MM.1S (cell line): Measurements from ENCODE around the gene DEPP1.

Experiments used
- DNase-seq: peaks from one replicate; pipeline ENCODE4 v3.0.0-alpha.2; 2015
- H2AFZ ChIP-seq: fragments of 300-600 bp; sonication (generic); 2 replicates; pipeline ENCODE4 v1.6.0; 2016; ENCODE audit warnings: antibody characterized with exemption, low read length
- H3F3A ChIP-seq: fragments of 300-600 bp; sonication (generic); 2 replicates; pipeline ENCODE4 v1.6.1; 2016; ENCODE audit warnings: mild to moderate bottlenecking, antibody characterized with exemption, low read length, moderate library complexity, mixed read lengths; ENCODE audit not compliant: insufficient read depth
- H3K27ac ChIP-seq: fragments of 300-600 bp; sonication (generic); 2 replicates; pipeline ENCODE4 v1.5.1; 2016; ENCODE audit warnings: mild to moderate bottlenecking, low read length
- H3K27me3 ChIP-seq: fragments of 300-600 bp; sonication (generic); replicated peaks from 2 replicates; pipeline ENCODE4 v1.6.0; 2016; ENCODE audit warnings: low read length; ENCODE audit not compliant: insufficient read depth
- H3K36me3 ChIP-seq: fragments of 300-600 bp; sonication (generic); replicated peaks from 2 replicates; pipeline ENCODE4 v1.6.1; 2016; ENCODE audit warnings: mild to moderate bottlenecking, low read length, mixed read lengths; ENCODE audit not compliant: insufficient read depth
- H3K4me1 ChIP-seq: fragments of 300-600 bp; sonication (generic); 2 replicates; pipeline ENCODE4 v1.6.1; 2016; ENCODE audit warnings: low read length, mixed read lengths
- H3K4me2 ChIP-seq: fragments of 300-600 bp; sonication (generic); 2 replicates; pipeline ENCODE4 v1.6.0; 2016; ENCODE audit warnings: low read depth, low read length
- H3K4me3 ChIP-seq: fragments of 300-600 bp; sonication (generic); 2 replicates; pipeline ENCODE4 v1.5.1; 2016; ENCODE audit warnings: low read length, mixed read lengths
- H3K79me2 ChIP-seq: fragments of 300-600 bp; sonication (generic); 2 replicates; pipeline ENCODE4 v1.6.1; 2016; ENCODE audit warnings: mixed run types, low read length, mixed read lengths
- H3K9ac ChIP-seq: fragments of 300-600 bp; sonication (generic); 2 replicates; pipeline ENCODE4 v1.6.1; 2016; ENCODE audit warnings: low read length, mixed read lengths
- H3K9me2 ChIP-seq: fragments of 300-600 bp; sonication (generic); replicated peaks from 2 replicates; pipeline ENCODE4 v1.6.1; 2016; ENCODE audit warnings: mild to moderate bottlenecking, low read length, mixed read lengths; ENCODE audit not compliant: insufficient read depth
- H3K9me3 ChIP-seq: fragments of 300-600 bp; sonication (generic); replicated peaks from 2 replicates; pipeline ENCODE4 v1.6.1; 2016; ENCODE audit warnings: mild to moderate bottlenecking, low read length, mixed read lengths; ENCODE audit not compliant: insufficient read depth
- H4K20me1 ChIP-seq: fragments of 300-600 bp; sonication (generic); 2 replicates; pipeline ENCODE4 v1.6.1; 2016; ENCODE audit warnings: mild to moderate bottlenecking, low read length, moderate library complexity, mixed read lengths; ENCODE audit not compliant: insufficient read depth
- CTCF ChIP-seq: fragments of 300-600 bp; sonication (generic); IDR thresholded peaks from 2 replicates; pipeline ENCODE4 v1.5.1; 2016; ENCODE audit warnings: antibody characterized with exemption, low read length, mixed read lengths
- EZH2 ChIP-seq: fragments of 300-600 bp; sonication (generic); optimal IDR thresholded peaks from 2 replicates; pipeline ENCODE3; 2017; ENCODE audit warnings: low read depth, mild to moderate bottlenecking, antibody characterized with exemption, low read length, mixed read lengths
- EZH2phosphoT487 ChIP-seq: fragments of 300-600 bp; sonication (generic); IDR thresholded peaks from 2 replicates; pipeline ENCODE4 v1.6.1; 2018; ENCODE audit warnings: antibody characterized with exemption, low read length

Gene DEPP1

GRCh38 chr10:45000752-45001380 is 22.3 kb upstream of the DEPP1 start, which contains the start of gene ZNF22:
Gene ZNF22 (plus strand): TSS chr10:45000923. CDS start chr10:45003369, 2,446 bp downstream.
- no peak for TF ChIP-seq EZH2
- no peak for TF ChIP-seq CTCF
- TF ChIP-seq EZH2phosphoT487: no peak
- H3K27ac ChIP-seq: peak within 1 kb of the TSS; percentile 78
- no peaks in the 10 kb centered on the region for H4K20me1 ChIP-seq
- H3K9ac ChIP-seq: peak within 1 kb of the TSS; percentile 78
- DNase-seq: peak; percentile 69
- peak within 1 kb of the TSS; percentile 82 for H3K4me2 ChIP-seq
- no peaks in the 10 kb centered on the region; the same call in none of the 2 replicates for H3K36me3 ChIP-seq
- peaks cover 21% of the 10 kb centered on the region for H3F3A ChIP-seq
- H3K9me2 ChIP-seq: no peaks in the 10 kb centered on the region
- peaks cover 38% of the 10 kb centered on the region for H3K79me2 ChIP-seq
- H3K27me3 ChIP-seq: no peaks in the 10 kb centered on the region
- peak within 1 kb of the TSS; percentile 91 for H2AFZ ChIP-seq
- peaks cover 7% of the 10 kb centered on the region for H3K4me1 ChIP-seq
- H3K4me3 ChIP-seq: peak within 1 kb of the TSS; percentile 70
- no peaks in the 10 kb centered on the region for H3K9me3 ChIP-seq

GRCh38 chr10:45000138-45000751 is 21.6 kb upstream of the DEPP1 start:
- Histone ChIP-seq H4K20me1 (no peaks in the 10 kb centered on the region), H3K9ac (peak overlapping the region; percentile 78), H3K36me3 (no peaks in the 10 kb centered on the region; the same call in 1 of the 2 replicates), H3K4me3 (peak overlapping the region; percentile 57), H3K9me2 (no peaks in the 10 kb centered on the region), H3K4me1 (peaks cover 14% of the 10 kb centered on the region), H3F3A (peaks cover 27% of the 10 kb centered on the region), H3K79me2 (peaks cover 38% of the 10 kb centered on the region), H3K4me2 (peak overlapping the region; percentile 66), H2AFZ (peak overlapping the region; percentile 91), H3K9me3 (no peaks in the 10 kb centered on the region), H3K27ac (peak overlapping the region; percentile 78; the same call in 1 of the 2 replicates), H3K27me3 (no peaks in the 10 kb centered on the region)
- DNase-seq: no peak
- TF ChIP-seq EZH2phosphoT487 (no peak), EZH2 (no peak), CTCF (no peak)

GRCh38 chr10:44998146-44998631 is 19.6 kb upstream of the DEPP1 start:
- no peaks in the 10 kb centered on the region for H3K9me3 ChIP-seq
- TF ChIP-seq CTCF (no peak), EZH2 (no peak), EZH2phosphoT487 (no peak)
- H3K79me2 ChIP-seq: peaks cover 20% of the 10 kb centered on the region
- no peak overlapping the region for H3K27ac ChIP-seq
- no peaks in the 10 kb centered on the region for H4K20me1 ChIP-seq
- no peaks in the 10 kb centered on the region for H3K9me2 ChIP-seq
- no peak overlapping the region for H2AFZ ChIP-seq
- no peak overlapping the region for H3K4me3 ChIP-seq
- H3F3A ChIP-seq: peaks cover 35% of the 10 kb centered on the region
- DNase-seq: no peak
- H3K27me3 ChIP-seq: no peaks in the 10 kb centered on the region
- peaks cover 26% of the 10 kb centered on the region for H3K4me1 ChIP-seq
- no peak overlapping the region for H3K4me2 ChIP-seq
- H3K9ac ChIP-seq: no peak overlapping the region
- H3K36me3 ChIP-seq: 0 out of 2 replicates have a peak, but pooled peaks cover 2% of the 10 kb centered on the region
